RWPE1 (cell line): ENCODE measurements around the gene SLC39A13.

Experiments
- CTCF ChIA-PET: fragments of 350-600 bp; sonication (Branson Sonifier 250); formaldehyde crosslinking; extraction: SDS; loops from one replicate; lab custom pipeline; 2021; lab: Yijun Ruan, JAX
- POLR2A ChIA-PET: fragments of 400-600 bp; formaldehyde crosslinking; extraction: SDS; loops from one replicate; lab custom pipeline; 2020; ENCODE audit warnings: antibody characterized with exemption; ENCODE audit not compliant: low non-redundant PET; lab: Yijun Ruan, JAX
- DNase-seq: peaks from one replicate; pipeline ENCODE4 v3.0.0; 2012; ENCODE audit warnings: low spot score
- H3K27ac ChIP-seq: fragments of 450-650 bp; 2 replicates; pipeline ENCODE4 v1.5.1; 2017
- TF ChIP-seq, protein P1 (sequence below): fragments of 450-650 bp; conservative IDR thresholded peaks from 2 replicates; pipeline ENCODE4 v1.5.1; 2017; ENCODE audit warnings: low read depth, mild to moderate bottlenecking

Gene SLC39A13

DNA sequence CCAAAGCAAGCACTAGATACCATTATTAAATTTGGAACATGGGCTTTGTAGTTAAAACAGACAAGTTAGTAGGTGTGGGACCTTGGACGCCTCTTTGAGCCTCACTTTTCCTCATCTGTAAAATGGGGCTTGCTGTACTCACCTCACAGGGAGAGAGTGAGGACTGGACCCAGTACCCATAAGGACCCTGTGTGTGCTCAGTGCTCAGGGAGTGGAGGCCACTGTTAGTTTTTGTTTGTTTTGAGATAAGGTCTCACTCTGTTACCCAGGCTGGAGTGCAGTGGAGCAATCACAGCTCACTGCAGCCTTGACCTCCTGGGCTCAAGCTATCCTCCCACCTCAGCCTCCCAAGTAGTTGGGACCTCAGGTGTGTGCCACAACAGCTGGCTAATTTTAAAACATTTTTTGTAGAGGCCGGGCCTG, 31.7 kb downstream of the SLC39A13 start:
- no peak for DNase-seq
- CTCF ChIA-PET, result interaction anchor here (0.7 kb wide), 2 partner anchors 152 to 231 kb away, joined by 3 to 6 read pairs; no protein-coding TSS in a partner anchor
- no peak overlapping the region for H3K27ac ChIP-seq
- POLR2A ChIA-PET, result no interaction called here
- TF ChIP-seq, protein P1, sequence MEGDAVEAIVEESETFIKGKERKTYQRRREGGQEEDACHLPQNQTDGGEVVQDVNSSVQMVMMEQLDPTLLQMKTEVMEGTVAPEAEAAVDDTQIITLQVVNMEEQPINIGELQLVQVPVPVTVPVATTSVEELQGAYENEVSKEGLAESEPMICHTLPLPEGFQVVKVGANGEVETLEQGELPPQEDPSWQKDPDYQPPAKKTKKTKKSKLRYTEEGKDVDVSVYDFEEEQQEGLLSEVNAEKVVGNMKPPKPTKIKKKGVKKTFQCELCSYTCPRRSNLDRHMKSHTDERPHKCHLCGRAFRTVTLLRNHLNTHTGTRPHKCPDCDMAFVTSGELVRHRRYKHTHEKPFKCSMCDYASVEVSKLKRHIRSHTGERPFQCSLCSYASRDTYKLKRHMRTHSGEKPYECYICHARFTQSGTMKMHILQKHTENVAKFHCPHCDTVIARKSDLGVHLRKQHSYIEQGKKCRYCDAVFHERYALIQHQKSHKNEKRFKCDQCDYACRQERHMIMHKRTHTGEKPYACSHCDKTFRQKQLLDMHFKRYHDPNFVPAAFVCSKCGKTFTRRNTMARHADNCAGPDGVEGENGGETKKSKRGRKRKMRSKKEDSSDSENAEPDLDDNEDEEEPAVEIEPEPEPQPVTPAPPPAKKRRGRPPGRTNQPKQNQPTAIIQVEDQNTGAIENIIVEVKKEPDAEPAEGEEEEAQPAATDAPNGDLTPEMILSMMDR, result no peak

DNA sequence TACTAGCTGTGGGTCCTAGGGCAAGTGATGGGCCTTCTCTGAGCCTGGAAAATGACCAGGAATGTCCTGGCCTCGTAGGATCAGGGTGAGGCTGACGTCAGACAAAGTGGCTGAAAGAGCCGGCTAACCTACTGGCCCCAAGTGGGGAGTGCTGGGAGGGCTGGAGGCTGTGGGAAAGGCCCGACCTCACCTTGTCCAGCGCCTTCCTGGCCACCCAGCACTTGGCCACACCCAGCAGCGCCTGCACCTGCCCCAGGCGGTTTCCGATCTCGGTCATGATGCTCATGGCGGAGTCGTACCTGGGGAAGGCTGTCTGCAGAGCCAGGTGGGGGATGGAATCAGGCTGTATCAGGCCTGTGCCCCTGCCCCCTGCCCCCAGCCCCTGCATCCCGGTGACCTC, 33.0 kb downstream of the SLC39A13 start:
- no peak for DNase-seq
- ChIA-PET POLR2A (no interaction called here), CTCF (interaction anchor here (0.6 kb wide), 1 partner anchor 132 kb away, joined by 5 read pairs; no protein-coding TSS in a partner anchor)
- H3K27ac ChIP-seq, result no peak overlapping the region
- TF ChIP-seq, protein P1, result no peak

DNA sequence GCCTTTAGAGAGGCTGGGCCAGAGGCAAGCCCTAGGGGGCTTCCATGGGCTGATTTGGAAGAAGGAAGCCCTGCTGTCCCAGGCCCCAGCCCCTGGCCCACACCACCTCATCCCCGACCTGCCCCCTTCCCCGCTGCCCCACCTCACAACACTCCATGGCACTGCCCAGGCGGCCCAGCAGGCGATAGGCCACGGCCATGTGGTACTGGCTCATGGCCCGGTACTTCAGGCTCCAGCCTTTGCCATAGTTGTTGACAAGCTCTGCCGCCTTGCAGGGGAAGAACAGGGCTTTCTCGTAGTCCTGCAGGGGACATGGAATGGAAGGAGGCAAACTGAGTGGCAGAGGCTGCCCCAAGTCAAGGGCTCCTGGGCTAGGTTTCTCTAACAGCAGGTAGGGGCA, 34.1 kb downstream of the SLC39A13 start:
- ChIA-PET POLR2A (interaction anchor here (0.9 kb wide), 1 partner anchor 12 kb away, joined by 4 read pairs; no protein-coding TSS in a partner anchor), CTCF (interaction anchor here (0.8 kb wide), 1 partner anchor 475 kb away, joined by 3 read pairs; no protein-coding TSS in a partner anchor)
- H3K27ac ChIP-seq, result no peak overlapping the region
- TF ChIP-seq, protein P1, result no peak
- no peak for DNase-seq

DNA sequence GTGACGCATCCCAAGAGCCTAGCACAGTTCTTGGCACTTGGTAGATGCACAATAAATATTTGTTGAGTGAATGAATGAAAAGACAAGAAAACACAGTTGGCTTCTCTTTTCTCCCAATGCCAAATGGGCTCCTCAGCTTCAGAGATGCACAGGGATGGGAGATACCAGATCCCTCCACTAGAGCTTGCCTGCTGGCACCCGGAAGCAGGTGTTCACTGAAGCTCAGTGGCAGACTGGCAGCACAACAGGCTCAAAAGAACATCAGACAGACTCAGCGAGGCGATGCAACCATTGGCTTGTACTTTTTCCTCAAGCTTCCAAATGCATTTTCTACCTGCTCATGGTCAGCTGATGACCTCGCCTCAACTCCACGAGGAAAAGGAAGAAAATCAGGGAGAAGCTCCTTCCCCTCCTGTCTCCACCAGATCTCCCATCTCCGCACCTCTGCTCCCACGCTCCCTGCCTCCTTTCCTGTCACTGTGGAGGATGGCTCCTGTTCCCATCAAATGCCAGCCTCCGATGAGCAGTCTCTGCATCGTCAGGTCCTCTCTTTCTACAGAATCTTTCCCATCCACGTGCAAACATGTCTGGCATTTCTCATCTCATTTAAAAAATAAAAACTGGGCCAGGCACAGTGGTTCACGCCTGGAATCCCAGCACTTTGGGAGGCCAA, 34.8 kb downstream of the SLC39A13 start:
- H3K27ac ChIP-seq, result no peak overlapping the region
- POLR2A ChIA-PET, result interaction anchor here (0.9 kb wide), 1 partner anchor 12 kb away, joined by 4 read pairs; no protein-coding TSS in a partner anchor

DNA sequence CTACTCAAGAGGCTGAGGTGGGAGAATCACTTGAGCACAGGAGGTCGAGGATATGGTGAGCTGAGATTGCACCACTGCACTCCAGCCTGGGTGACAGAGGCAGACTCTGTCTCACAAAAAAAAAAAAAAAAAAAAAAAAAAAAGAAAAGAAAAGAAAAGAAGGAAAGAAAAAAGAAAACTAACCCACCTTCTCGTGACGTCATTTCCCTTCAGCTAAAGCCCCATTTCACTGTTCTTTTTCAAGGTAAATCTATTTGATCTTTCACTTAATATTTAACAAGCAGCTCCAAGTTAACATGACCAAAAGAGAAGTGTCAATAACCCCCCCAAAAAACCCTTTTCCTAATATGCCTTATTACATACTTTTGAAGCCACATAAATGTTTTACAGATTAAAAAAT, 35.4 kb downstream of the SLC39A13 start:
- POLR2A ChIA-PET, result no interaction called here
- DNase-seq, result no peak
- no peak overlapping the region for H3K27ac ChIP-seq
- TF ChIP-seq, protein P1, result no peak
- CTCF ChIA-PET, result interaction anchor here (0.8 kb wide), 1 partner anchor 9 kb away, joined by 3 read pairs; no protein-coding TSS in a partner anchor

More for the DNA sequence above, 34.8 kb downstream of the SLC39A13 start:
- no peak for DNase-seq
- TF ChIP-seq, protein P1, result no peak
- CTCF ChIA-PET, result interaction anchor here (0.8 kb wide), 2 partner anchors 10 to 475 kb away, joined by 3 read pairs; no protein-coding TSS in a partner anchor

DNA sequence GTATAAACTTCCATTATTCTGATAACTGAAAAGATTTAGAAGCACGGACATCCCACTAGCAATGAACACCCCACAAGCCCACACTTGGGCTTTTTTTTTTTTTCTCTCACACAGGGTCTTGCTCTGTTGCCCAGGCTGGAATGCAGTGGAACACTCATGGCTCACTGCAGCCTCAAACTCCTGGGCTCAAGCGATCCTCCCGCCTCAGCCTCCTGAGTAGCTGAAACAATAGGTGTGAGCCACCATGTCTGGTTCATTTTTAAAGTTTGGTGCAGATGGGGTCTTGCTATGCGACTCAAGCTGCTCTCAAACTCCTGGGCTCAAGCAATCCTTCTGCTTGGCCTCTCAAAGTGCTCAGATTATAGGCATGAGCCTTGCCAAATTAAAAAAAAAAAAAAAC, 37.5 kb downstream of the SLC39A13 start:
- DNase-seq, result no peak
- TF ChIP-seq, protein P1, result no peak
- ChIA-PET CTCF (interaction anchor here (0.6 to 0.7 kb wide), 4 partner anchors 9 to 1617 kb away, joined by 3 to 4 read pairs (median 4); no protein-coding TSS in a partner anchor), POLR2A (no interaction called here)
- H3K27ac ChIP-seq, result no peak overlapping the region
